Measurements from ENCODE around the gene MAP4K5.

- TF ChIP-seq ATF3 (CRISPR knock-in tag; conservative IDR thresholded peaks at IDR 0.05): no peak
- no peak for TF ChIP-seq AFF4 (CRISPR knock-in tag; IDR thresholded peaks at IDR 0.05; ENCODE audit: borderline replicate concordance)
- no peak for TF ChIP-seq FOXP4 (CRISPR knock-in tag; IDR thresholded peaks at IDR 0.05)
- TF ChIP-seq ZMAT4 (CRISPR knock-in tag; IDR thresholded peaks at IDR 0.05): no peak
Measured at GRCh38 chr14:50475460-50475859, 56.9 kb downstream of the MAP4K5 start.
